Measurements from ENCODE around the gene UNG. TPM values are rescaled to one million over a fixed set of nuclear protein-coding genes. Genes with fewer than 3 reads are reported as not detected.
"Not testable (repeated sequence)": the region's sequence is repeated elsewhere in the genome, so short reads cannot be mapped to it uniquely, and the experiment has no call there.

The UNG gene
- total and polyA plus RNA-seq, 4 donors: 11.8 to 17.8 (median 14.9) TPM

DNA sequence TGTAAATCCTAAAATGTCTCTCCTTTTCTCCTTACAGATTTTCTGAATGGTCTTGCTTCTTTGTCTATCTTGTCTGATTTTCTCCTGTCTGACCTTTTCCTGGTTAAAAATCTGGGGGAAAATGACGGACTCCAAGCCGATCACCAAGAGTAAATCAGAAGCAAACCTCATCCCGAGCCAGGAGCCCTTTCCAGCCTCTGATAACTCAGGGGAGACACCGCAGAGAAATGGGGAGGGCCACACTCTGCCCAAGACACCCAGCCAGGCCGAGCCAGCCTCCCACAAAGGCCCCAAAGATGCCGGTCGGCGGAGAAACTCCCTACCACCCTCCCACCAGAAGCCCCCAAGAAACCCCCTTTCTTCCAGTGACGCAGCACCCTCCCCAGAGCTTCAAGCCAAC, 42.0 kb downstream of the UNG start:
- no peak overlapping the region for H3K9ac ChIP-seq (ENCODE audit: insufficient read depth in 1 of 2, low read length in 2 of 2)
- WGBS, 2 donors: 91 to 98% methylated on average over 9 of the region's 9 CpGs
- TF ChIP-seq, protein P1, sequence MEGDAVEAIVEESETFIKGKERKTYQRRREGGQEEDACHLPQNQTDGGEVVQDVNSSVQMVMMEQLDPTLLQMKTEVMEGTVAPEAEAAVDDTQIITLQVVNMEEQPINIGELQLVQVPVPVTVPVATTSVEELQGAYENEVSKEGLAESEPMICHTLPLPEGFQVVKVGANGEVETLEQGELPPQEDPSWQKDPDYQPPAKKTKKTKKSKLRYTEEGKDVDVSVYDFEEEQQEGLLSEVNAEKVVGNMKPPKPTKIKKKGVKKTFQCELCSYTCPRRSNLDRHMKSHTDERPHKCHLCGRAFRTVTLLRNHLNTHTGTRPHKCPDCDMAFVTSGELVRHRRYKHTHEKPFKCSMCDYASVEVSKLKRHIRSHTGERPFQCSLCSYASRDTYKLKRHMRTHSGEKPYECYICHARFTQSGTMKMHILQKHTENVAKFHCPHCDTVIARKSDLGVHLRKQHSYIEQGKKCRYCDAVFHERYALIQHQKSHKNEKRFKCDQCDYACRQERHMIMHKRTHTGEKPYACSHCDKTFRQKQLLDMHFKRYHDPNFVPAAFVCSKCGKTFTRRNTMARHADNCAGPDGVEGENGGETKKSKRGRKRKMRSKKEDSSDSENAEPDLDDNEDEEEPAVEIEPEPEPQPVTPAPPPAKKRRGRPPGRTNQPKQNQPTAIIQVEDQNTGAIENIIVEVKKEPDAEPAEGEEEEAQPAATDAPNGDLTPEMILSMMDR (IDR thresholded peaks at IDR 0.05; ENCODE audit: control extremely low read depth, extremely low read depth): no peak
- peaks cover 0 to 9% (median 1%) of the 10 kb centered on the region in 5 donors for H3K4me1 ChIP-seq (ENCODE audit: control insufficient read depth in 5 of 5, insufficient read depth in 5 of 5, low read length in 5 of 5)
- no peak for ATAC-seq (ENCODE audit: insufficient read depth, low FRiP score)
- H3K9me3 ChIP-seq (ENCODE audit: control insufficient read depth in 4 of 4, insufficient read depth in 3 of 4, low read length in 3 of 4): no peaks in the 10 kb centered on the region
- peaks cover 0 to 4% (median 2%) of the 10 kb centered on the region in 4 donors for H3K36me3 ChIP-seq (ENCODE audit: control insufficient read depth in 4 of 4, insufficient read depth in 4 of 4, low read length in 4 of 4)
- DNase-seq: no peak
- peak overlapping the region in 1 of 2 donors; percentile 49 for H3K27ac ChIP-seq (ENCODE audit: low read depth in 1 of 2, low read length in 1 of 2)
- no peak overlapping the region for H3K4me3 ChIP-seq
- H3K27me3 ChIP-seq (ENCODE audit: control insufficient read depth in 3 of 3, insufficient read depth in 3 of 3, low read length in 2 of 3): no peaks in the 10 kb centered on the region

DNA sequence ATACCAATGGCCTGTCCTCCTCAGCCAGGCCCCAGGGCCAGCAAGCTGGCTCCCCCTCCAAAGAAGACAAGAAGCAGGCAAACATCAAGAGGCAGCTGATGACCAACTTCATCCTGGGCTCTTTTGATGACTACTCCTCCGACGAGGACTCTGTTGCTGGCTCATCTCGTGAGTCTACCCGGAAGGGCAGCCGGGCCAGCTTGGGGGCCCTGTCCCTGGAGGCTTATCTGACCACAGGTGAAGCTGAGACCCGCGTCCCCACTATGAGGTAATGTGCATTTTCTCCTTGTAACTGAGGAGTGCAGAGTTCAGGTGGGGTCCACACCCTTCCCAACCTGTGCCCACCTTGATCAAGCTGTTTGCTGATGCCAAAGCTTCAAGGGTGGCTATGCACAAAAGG, 42.4 kb downstream of the UNG start:
- TF ChIP-seq, protein P1 (IDR thresholded peaks at IDR 0.05; ENCODE audit: control extremely low read depth, extremely low read depth): no peak
- peaks cover 0 to 4% (median 2%) of the 10 kb centered on the region in 4 donors for H3K36me3 ChIP-seq (ENCODE audit: control insufficient read depth in 4 of 4, insufficient read depth in 4 of 4, low read length in 4 of 4)

DNA sequence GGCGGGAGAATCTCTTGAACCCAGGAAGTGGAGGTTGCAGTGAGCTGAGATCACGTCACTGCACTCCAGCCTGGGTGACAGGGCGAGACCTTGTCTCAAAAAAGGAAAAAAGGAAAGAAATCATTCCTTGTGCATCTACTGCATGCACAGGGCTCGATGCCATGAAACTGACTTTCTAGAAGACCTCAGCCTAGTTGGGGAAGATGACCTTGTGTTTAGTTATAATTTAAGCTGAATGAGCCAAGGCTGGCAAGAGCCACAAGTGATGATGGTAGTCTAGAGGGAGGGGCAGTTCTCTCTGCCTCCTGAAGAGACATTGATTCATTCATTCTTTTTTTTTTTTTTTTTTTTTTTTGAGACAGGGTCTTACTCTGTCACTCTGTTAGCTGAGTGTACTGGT, 43.2 kb downstream of the UNG start:
- 88 to 92% methylated on average over 4 of the region's 4 CpGs for WGBS, 2 donors
- H3K27ac ChIP-seq (ENCODE audit: low read depth in 1 of 2, low read length in 1 of 2): no peak overlapping the region
- no peaks in the 10 kb centered on the region for H3K27me3 ChIP-seq (ENCODE audit: control insufficient read depth in 3 of 3, insufficient read depth in 3 of 3, low read length in 2 of 3)
- no peak overlapping the region for H3K4me3 ChIP-seq
- peaks cover 0 to 4% (median 0%) of the 10 kb centered on the region in 5 donors for H3K4me1 ChIP-seq (ENCODE audit: control insufficient read depth in 5 of 5, insufficient read depth in 5 of 5, low read length in 5 of 5)
- H3K36me3 ChIP-seq (ENCODE audit: control insufficient read depth in 4 of 4, insufficient read depth in 4 of 4, low read length in 4 of 4): peaks cover 0 to 4% (median 2%) of the 10 kb centered on the region in 4 donors
- no peak overlapping the region for H3K9ac ChIP-seq (ENCODE audit: insufficient read depth in 1 of 2, low read length in 2 of 2)
- DNase-seq (no peak), ATAC-seq (ENCODE audit: insufficient read depth, low FRiP score) (no peak)
- H3K9me3 ChIP-seq (ENCODE audit: control insufficient read depth in 4 of 4, insufficient read depth in 3 of 4, low read length in 3 of 4): no peaks in the 10 kb centered on the region
- TF ChIP-seq, protein P1 (IDR thresholded peaks at IDR 0.05; ENCODE audit: control extremely low read depth, extremely low read depth): no peak

More for the DNA sequence above, 42.4 kb downstream of the UNG start:
- Histone ChIP-seq H3K9ac (ENCODE audit: insufficient read depth in 1 of 2, low read length in 2 of 2) (no peak overlapping the region), H3K27ac (ENCODE audit: low read depth in 1 of 2, low read length in 1 of 2) (peak overlapping the region in 1 of 2 donors; percentile 49), H3K27me3 (ENCODE audit: control insufficient read depth in 3 of 3, insufficient read depth in 3 of 3, low read length in 2 of 3) (no peaks in the 10 kb centered on the region), H3K9me3 (ENCODE audit: control insufficient read depth in 4 of 4, insufficient read depth in 3 of 4, low read length in 3 of 4) (no peaks in the 10 kb centered on the region), H3K4me1 (ENCODE audit: control insufficient read depth in 5 of 5, insufficient read depth in 5 of 5, low read length in 5 of 5) (peaks cover 0 to 5% (median 0%) of the 10 kb centered on the region in 5 donors), H3K4me3 (no peak overlapping the region)
- WGBS, 2 donors: 85 to 86% methylated on average over 7 of the region's 7 CpGs
- DNase-seq: no peak
- ATAC-seq (ENCODE audit: insufficient read depth, low FRiP score): no peak

DNA sequence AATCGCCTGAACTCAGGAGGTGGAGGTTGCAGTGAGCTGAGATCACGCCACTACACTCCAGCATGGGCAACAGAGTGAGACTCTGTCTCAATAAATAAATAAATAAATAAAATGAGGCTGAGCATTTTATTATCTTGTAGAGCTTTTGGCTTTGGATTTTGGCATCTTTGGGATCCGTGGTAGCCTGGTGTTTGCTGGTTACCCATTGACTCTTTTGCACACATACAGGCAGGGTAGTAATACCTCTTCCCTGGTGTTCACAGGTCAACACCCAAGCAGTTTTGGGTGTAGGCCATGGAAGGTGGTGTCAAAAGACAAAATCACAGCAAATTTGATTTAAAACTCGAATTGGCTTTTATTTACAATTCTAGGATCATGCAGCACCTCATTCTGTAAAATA, 46.8 kb downstream of the UNG start:
- Histone ChIP-seq H3K27me3 (ENCODE audit: control insufficient read depth in 3 of 3, insufficient read depth in 3 of 3, low read length in 2 of 3) (no peaks in the 10 kb centered on the region), H3K4me1 (ENCODE audit: control insufficient read depth in 5 of 5, insufficient read depth in 5 of 5, low read length in 5 of 5) (peaks cover 0 to 16% (median 2%) of the 10 kb centered on the region in 5 donors), H3K9me3 (ENCODE audit: control insufficient read depth in 4 of 4, insufficient read depth in 3 of 4, low read length in 3 of 4) (no peaks in the 10 kb centered on the region), H3K9ac (ENCODE audit: insufficient read depth in 1 of 2, low read length in 2 of 2) (no peak overlapping the region), H3K27ac (ENCODE audit: low read depth in 1 of 2, low read length in 1 of 2) (no peak overlapping the region), H3K36me3 (ENCODE audit: control insufficient read depth in 4 of 4, insufficient read depth in 4 of 4, low read length in 4 of 4) (peaks cover 0 to 4% (median 2%) of the 10 kb centered on the region in 4 donors), H3K4me3 (no peak overlapping the region)
- DNase-seq (no peak), ATAC-seq (ENCODE audit: insufficient read depth, low FRiP score) (no peak)
- 59 to 72% methylated on average over 4 of the region's 4 CpGs for WGBS, 2 donors
- TF ChIP-seq, protein P1 (IDR thresholded peaks at IDR 0.05; ENCODE audit: control extremely low read depth, extremely low read depth): no peak

DNA sequence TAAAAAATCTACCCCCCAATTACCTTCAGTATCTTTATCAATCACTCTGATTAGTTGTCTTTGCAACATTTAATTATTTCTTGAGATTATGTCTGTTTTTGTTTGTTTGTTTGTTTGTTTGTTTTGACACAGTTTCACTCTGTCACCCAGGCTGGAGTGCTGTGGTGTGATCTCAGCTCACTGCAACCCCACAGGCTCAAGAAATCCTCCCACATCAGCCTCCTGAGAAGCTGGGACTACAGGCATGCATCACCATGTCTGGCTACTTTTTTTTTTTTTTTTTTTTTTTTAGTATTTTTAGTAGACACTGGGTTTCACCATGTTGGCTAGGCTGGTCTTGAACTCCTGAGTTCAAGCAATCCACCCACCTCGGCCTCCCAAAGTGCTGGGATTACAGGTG, 49.7 kb downstream of the UNG start:
- H3K4me3 ChIP-seq; ATAC-seq (ENCODE audit: insufficient read depth, low FRiP score); H3K9ac ChIP-seq (ENCODE audit: insufficient read depth in 1 of 2, low read length in 2 of 2); H3K36me3 ChIP-seq (ENCODE audit: control insufficient read depth in 4 of 4, insufficient read depth in 4 of 4, low read length in 4 of 4); H3K27ac ChIP-seq (ENCODE audit: low read depth in 1 of 2, low read length in 1 of 2); H3K9me3 ChIP-seq (ENCODE audit: control insufficient read depth in 4 of 4, insufficient read depth in 3 of 4, low read length in 3 of 4); H3K27me3 ChIP-seq (ENCODE audit: control insufficient read depth in 3 of 3, insufficient read depth in 3 of 3, low read length in 2 of 3); DNase-seq: not testable (repeated sequence)
- peaks cover 0 to 16% (median 2%) of the 10 kb centered on the region in 5 donors for H3K4me1 ChIP-seq (ENCODE audit: control insufficient read depth in 5 of 5, insufficient read depth in 5 of 5, low read length in 5 of 5)
- 96 to 97% methylated on average over 1 of the region's 1 CpG for WGBS, 2 donors
